Body of pancreas (tissue), 4 donors: Measurements from ENCODE around the gene DNAAF9.

Experiments
- POLR2A ChIP-seq, 3 donors: fragments of 450-650 bp; IDR thresholded peaks; one replicate each; pipeline ENCODE4 v1.6.1; 2016; ENCODE audit warnings: antibody characterized with exemption in 3 of 3, mild to moderate bottlenecking in 2 of 3
- TF ChIP-seq, protein P1 (sequence below), 7 experiments: fragments of 450-650 bp in 4 of 7; fragments of 200-600 bp in 3 of 7; sonication (generic) in 3 of 7; IDR thresholded peaks; one replicate each; pipeline ENCODE4 v1.5.1; 2016 to 2019; ENCODE audit warnings: antibody characterized with exemption in 7 of 7

DNA sequence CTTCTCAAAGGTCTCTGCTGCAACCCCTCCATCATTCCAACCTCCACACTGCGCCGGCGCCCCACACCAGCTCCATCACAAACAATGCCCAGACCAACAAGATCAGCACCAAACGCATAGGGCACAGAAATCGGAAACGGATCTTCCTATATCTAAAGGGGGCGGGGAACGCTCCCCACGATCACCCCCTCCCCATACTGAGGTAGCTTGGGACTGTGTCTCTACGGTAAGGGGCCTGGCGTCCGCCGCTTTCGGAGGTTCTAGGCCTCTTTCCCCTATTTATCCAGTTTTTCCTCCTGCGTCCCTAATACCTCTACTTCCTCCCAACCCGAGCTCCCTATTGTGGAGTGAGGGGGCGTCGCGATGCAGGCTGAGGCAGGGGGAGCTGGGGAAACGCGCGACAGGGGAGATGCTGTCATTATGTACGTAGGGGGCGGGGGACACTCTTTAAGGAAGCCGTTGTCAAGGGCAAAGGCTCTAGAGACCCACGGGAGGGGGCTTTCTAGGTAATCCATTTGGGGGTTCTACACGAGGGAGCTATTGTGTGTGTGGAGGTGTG, 909 bp downstream of the DNAAF9 start:
- peak in 1 of 3 donors; percentile 13 for TF ChIP-seq POLR2A (IDR thresholded peaks at IDR 0.05)
- TF ChIP-seq, protein P1, sequence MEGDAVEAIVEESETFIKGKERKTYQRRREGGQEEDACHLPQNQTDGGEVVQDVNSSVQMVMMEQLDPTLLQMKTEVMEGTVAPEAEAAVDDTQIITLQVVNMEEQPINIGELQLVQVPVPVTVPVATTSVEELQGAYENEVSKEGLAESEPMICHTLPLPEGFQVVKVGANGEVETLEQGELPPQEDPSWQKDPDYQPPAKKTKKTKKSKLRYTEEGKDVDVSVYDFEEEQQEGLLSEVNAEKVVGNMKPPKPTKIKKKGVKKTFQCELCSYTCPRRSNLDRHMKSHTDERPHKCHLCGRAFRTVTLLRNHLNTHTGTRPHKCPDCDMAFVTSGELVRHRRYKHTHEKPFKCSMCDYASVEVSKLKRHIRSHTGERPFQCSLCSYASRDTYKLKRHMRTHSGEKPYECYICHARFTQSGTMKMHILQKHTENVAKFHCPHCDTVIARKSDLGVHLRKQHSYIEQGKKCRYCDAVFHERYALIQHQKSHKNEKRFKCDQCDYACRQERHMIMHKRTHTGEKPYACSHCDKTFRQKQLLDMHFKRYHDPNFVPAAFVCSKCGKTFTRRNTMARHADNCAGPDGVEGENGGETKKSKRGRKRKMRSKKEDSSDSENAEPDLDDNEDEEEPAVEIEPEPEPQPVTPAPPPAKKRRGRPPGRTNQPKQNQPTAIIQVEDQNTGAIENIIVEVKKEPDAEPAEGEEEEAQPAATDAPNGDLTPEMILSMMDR (IDR thresholded peaks at IDR 0.05), result no peak
